RPMI7951 (cell line): Measurements from ENCODE around the gene PRMT9. TPM values are rescaled to one million over a fixed set of nuclear protein-coding genes. Genes with fewer than 3 reads are reported as not detected.

Experiments used
- DNase-seq: peaks from one replicate; pipeline ENCODE4 v3.0.0-alpha.2; 2012; ENCODE audit warnings: low read depth
- total RNA-seq: library from RNA; depleted of rRNA; stranded (reverse); fragments of >200 nt; shearing (Covaris generic); gene quantifications from 2 replicates; pipeline ENCODE4 v1.2.3, GENCODE V29; 2014; rRNA removed

PRMT9 gene
- total RNA-seq, 1 experiment from 2014 or later: 6.5 TPM

GRCh38 chr4:147617841-147618691 is 65.9 kb downstream of the PRMT9 start:
- no peak for DNase-seq

DNA sequence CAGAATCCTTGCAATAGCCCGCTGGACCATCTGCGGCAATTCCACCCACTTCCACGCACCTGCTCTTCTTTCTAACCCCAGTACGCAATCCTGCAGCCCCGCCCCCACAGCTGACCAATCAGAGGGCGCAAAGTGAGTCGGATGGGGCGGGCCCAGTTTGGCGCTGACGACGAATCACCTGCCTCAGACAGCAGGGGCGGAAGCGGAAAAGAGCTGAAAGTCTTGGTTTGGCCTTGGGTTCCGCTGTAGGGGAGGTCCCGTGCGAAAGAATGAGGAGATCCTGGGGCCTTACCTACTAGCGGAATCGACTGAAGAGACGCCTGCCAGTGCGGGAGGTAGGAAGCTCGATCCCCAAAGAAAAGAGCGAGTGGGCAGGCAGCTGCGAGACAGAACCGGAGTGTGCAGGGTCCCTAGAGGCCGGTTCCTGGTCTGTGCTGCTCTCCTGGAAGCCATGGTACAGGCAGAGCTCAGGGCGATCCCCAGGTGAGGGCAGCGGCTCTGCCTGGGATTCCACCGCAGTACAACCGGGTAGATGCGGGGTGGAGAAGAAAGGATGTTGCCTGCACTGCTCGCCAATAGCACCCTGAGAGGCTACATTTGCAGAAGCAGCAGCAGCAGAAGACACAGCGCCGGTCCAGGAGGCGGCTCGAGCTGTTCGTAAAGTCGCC is 66.7 kb downstream of the PRMT9 start, which contains the start of gene TMEM184C:
Gene TMEM184C, plus strand, starts transcription at position 225 of the 668 bp plus-strand sequence. CDS start 560 bp downstream, outside the sequence.
- peak; percentile 90 for DNase-seq

GRCh38 chr4:147616849-147617172 is 67.2 kb downstream of the PRMT9 start:
- no peak for DNase-seq

- no peak for DNase-seq
Observed at GRCh38 chr4:147610686-147611085, 73.3 kb downstream of the PRMT9 start.

DNA sequence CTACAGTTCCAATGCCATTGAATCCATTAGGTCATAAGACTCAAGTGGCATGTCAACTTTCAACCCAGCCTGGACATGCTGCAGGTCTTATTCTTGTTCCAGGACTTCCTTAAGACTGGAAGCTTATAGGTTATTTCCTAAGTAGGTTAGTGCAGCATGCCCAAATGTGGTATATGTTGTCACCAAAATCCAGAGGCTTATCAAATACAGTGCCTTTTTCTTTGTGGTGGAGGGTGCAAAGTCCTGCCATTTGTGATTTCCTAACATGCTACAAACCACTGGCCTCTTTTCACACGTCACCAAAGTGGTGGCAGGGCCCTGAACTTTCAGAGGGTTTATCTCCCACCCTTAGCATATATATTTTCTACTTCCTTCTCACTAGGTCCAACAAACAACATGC is 76.5 kb downstream of the PRMT9 start:
- DNase-seq: no peak

DNA sequence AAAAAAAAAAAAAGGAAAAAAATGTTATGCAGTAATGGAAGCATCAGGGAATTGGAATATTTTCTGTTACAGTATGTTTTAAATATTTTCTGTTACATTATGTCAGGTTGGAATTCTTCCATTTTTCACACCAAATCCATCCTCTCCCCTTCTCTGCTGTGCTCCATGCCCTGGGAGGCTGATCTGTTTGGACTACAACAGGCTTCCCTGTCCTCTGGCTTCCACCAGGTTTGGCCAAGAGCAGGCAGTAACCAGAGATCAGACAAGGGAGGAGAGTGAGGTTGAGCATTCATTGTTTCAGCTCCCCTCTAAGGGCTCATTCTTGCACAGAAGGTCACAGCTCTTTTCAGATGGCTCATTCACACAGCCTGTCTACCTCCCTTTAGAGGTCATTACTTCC is 78.5 kb downstream of the PRMT9 start:
- no peak for DNase-seq

DNA sequence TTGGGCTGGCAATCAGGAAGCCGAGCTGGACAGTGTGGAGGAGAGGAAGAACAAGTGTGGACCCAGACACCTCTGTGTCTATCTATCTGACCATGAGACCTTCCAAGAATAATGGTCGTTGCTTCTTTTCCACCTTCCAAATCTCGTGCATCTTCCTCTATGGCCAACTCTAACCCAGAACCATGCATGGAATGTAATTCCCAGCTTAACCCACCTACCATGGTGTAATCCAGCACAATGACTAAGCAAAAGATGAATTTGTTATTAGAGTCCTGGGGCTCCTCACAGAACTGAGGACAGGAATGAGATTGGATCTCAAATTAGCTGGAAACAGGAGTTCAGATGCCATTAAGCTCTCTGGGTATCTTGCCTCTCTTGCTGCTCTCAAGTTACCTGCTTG is 84.2 kb downstream of the PRMT9 start:
- DNase-seq: no peak

GRCh38 chr4:147599206-147599605 is 84.8 kb downstream of the PRMT9 start:
- no peak for DNase-seq

GRCh38 chr4:147597561-147597960 is 86.4 kb downstream of the PRMT9 start:
- no peak for DNase-seq

DNA sequence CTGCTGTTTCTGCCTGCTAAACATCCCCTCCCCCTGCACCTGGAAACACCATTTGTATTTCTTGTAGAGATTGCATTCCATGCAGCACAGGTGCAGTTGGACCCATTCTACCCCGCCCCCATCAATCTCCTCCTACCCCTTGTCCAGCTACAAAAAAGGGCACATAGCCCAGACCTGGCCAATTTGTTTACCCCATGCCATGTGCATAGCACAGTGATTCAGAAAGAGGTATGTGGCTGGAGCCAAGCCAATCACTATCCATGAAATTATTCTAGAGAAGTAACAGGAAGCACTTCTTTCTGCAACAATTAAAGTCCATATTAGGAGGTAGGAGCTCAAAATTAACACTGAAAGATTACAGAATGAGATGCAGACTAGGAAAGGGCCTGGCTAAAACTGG is 87.0 kb downstream of the PRMT9 start:
- peak; percentile 80 for DNase-seq

DNA sequence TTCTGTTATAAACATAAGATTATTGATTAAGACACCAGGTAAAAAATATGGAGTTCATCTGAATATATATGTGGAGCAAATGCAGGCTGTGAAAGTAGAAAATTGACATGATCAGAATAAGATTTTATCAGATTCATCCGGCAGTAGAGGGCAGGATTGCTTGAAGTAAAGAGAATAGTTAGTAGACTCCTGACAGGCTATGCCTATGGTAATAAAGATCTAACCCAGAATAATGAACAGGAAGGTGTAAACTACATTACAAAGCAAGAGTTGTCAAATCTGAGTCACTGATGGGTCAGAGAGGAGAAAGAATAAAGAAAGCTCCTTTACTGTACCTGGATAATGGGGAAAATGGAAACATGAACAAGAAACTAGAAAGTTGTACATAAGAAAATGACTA is 87.6 kb downstream of the PRMT9 start:
- DNase-seq: no peak

GRCh38 chr4:147594578-147594977 is 89.4 kb downstream of the PRMT9 start:
- no peak for DNase-seq

DNA sequence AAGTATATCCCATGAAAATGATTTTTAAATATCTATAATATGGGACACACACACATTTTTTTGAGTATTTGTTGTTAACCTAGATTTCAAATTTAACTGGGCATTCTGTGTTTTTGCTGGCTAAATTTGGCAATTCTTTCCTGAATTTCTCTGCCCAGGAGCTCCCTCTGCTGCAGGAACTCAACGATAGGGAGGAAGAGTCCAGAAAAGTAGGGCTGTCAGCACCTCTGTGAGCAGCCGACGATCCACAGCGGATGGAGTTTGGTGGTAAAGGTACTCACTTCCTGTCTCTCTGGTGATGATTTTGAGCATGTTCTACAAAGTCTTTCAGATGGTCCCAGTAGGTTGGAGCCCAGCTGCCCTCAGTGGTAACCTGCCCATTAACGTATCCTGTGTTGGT is 89.9 kb downstream of the PRMT9 start:
- DNase-seq: no peak

- no peak for DNase-seq
Observed at GRCh38 chr4:147591106-147591505, 92.9 kb downstream of the PRMT9 start.

DNA sequence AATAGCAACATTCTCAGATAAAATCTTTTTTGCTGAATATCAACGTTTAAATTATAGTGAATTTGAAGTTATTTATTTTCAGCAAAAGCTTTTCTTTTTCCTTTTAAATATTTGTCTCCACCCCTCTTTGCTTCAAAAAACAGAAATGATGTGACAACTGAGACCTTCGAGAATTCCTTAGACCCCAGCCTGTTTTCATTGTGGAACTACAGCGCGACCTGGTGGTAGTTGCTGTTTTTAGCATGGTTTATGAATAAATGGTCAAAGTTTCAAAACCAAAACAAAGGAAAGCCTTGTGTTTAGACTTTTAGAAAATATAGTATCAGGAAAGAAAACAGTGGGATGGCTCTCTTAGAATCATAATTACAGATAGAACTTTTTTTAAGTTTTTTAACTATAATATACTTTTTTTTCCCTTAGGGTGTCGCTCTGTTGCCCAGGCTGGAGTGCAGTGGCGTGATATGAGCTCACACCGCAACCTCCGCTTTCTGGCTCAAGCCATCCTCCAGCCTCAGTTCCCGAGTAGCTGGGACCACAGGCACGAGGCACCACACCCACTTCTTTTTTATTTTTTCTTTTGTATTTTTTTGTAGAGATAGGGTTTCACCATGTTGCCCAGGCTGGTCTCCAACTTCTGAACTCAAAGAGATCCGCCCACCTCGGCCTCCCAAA is 93.6 kb downstream of the PRMT9 start:
- DNase-seq: peak; percentile 57

DNA sequence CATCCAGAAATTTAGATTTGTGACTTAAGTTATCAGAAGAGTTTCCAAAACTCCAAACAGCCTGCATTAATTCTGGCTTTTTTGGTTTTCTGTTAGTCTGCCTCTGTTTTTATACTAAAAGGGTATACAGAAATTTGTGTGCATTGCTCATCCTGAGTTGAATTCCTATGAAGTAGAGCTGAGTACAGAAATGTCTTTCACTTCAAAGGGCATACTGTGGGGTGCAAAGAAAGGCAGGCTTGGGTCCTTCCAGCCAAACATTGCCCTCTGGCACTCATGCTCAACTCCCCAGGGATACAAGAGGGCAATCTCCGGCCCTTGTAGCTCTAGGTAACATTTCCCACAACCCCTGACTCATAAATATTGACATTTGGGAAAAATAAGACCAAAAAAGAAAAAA is 94.4 kb downstream of the PRMT9 start:
- DNase-seq: no peak

Other genes with a start within 250 kb of the PRMT9 start
- gene EDNRA, start 203.1 kb downstream of the PRMT9 start, total RNA-seq: 0.36 and 0.39 TPM in 2 replicates
- 18.5 and 22.5 TPM in 2 replicates for gene TMEM184C, start 66.8 kb downstream of the PRMT9 start, total RNA-seq
- gene ARHGAP10, start 47.9 kb upstream of the PRMT9 start, total RNA-seq: 16.1 and 16.9 TPM in 2 replicates